Breast epithelium (tissue), 4 donors: ENCODE measurements around the gene NME4. TPM values are rescaled to one million over a fixed set of nuclear protein-coding genes. Genes with fewer than 3 reads are reported as not detected.
"Not testable (repeated sequence)": the region's sequence is repeated elsewhere in the genome, so short reads cannot be mapped to it uniquely, and the experiment has no call there.

Source experiments
- DNase-seq, 2 donors: peaks; one replicate each; pipeline ENCODE4 v3.0.0-alpha.2; 2019; ENCODE audit warnings: low spot score in 2 of 2
- H3K27ac ChIP-seq, 2 donors: fragments of 200-600 bp; sonication (generic) in 1 of 2; one replicate each; pipeline ENCODE4 v1.5.1; 2016 to 2019; ENCODE audit warnings: mild to moderate bottlenecking in 1 of 2
- H3K27me3 ChIP-seq, 2 donors: fragments of 200-600 bp; sonication (generic) in 1 of 2; one replicate each; pipeline versions ENCODE4 v1.5.1 to v1.6.0; 2017 to 2019; ENCODE audit warnings: control low read depth in 1 of 2, mild to moderate bottlenecking in 1 of 2
- H3K36me3 ChIP-seq: fragments of 200-600 bp; one replicate; pipeline ENCODE4 v1.5.1; 2019
- H3K4me1 ChIP-seq, 2 donors: fragments of 200-600 bp; sonication (generic); one replicate each; pipeline ENCODE4 v1.5.1; 2016 to 2019; ENCODE audit warnings: control low read depth in 1 of 2
- H3K4me3 ChIP-seq, 3 donors: fragments of 200-600 bp; sonication (generic); 1 replicate in 2 of 3; 2 replicates in 1 of 3; pipeline ENCODE4 v1.5.1; 2016 to 2019; ENCODE audit warnings: mild to moderate bottlenecking in 3 of 3, moderate library complexity in 2 of 3
- H3K9me3 ChIP-seq, 2 donors: fragments of 200-600 bp; sonication (generic) in 1 of 2; one replicate each; pipeline ENCODE4 v1.5.1; 2016 to 2019; ENCODE audit warnings: control low read depth in 1 of 2
- CTCF ChIP-seq, 3 donors: fragments of 450-650 bp; IDR thresholded peaks; one replicate each; pipeline ENCODE4 v1.5.1; 2016 to 2017; ENCODE audit warnings: antibody characterized with exemption in 3 of 3, mild to moderate bottlenecking in 3 of 3, moderate library complexity in 3 of 3
- POLR2A ChIP-seq: fragments of 450-650 bp; IDR thresholded peaks from one replicate; pipeline ENCODE4 v1.6.1; 2016; ENCODE audit warnings: antibody characterized with exemption, mild to moderate bottlenecking, moderate library complexity
- POLR2AphosphoS5 ChIP-seq, 3 donors: sonication (generic); formaldehyde crosslinking; IDR thresholded peaks; one replicate each; pipeline ENCODE4 v1.6.1; 2017; ENCODE audit warnings: antibody characterized with exemption in 3 of 3
- intact Hi-C: fragments of 100-400 bp; cut with DNase I; formaldehyde crosslinking; loops from one replicate; pipeline ENCODE4 v1.15.1; 2023; ENCODE audit warnings: low total_unique reads
- total RNA-seq, 3 donors: library from RNA; depleted of rRNA; stranded (reverse); fragments of >200 nt; gene quantifications; one replicate each; pipeline ENCODE4 v1.1.0, GENCODE V29; 2016

NME4 gene
- total RNA-seq, 3 donors from 2014 or later: 46.5 to 118 (median 78.0) TPM

- no peak for DNase-seq
- intact Hi-C loops: no loop called here
- Histone ChIP-seq H3K27ac (peak within 1 kb of the TSS; percentile 77 to 87), H3K9me3 (no peaks in the 10 kb centered on the region), H3K4me3 (peak within 1 kb of the TSS; percentile 72 to 81 (median 72)), H3K4me1 (peaks cover 3 to 4% of the 10 kb centered on the region in 2 donors), H3K36me3 (no peaks in the 10 kb centered on the region), H3K27me3 (no peaks in the 10 kb centered on the region)
- TF ChIP-seq CTCF (IDR thresholded peaks at IDR 0.05) (no peak), POLR2AphosphoS5 (IDR thresholded peaks at IDR 0.05) (peak in 1 of 3 donors; percentile 17), POLR2A (no peak)
Observed at GRCh38 chr16:381789-382717, 14.9 kb upstream of the NME4 start, which contains the start of gene PGAP6. TSS of gene PGAP6 (minus strand) at chr16:381978. CDS start at chr16:381821, 157 bp downstream.

GRCh38 chr16:383326-384051 lies 13.5 kb upstream of the NME4 start:
- no peak for TF ChIP-seq CTCF (IDR thresholded peaks at IDR 0.05)
- TF ChIP-seq POLR2AphosphoS5 (IDR thresholded peaks at IDR 0.05): peak in 2 of 3 donors; percentile 17 to 22
- TF ChIP-seq POLR2A: no peak
- intact Hi-C loops: no loop called here
- peak in 1 of 2 donors; percentile 65 for DNase-seq
- Histone ChIP-seq H3K27ac (peak overlapping the region; percentile 77), H3K27me3 (no peaks in the 10 kb centered on the region), H3K36me3 (no peaks in the 10 kb centered on the region), H3K4me1 (peaks cover 3 to 4% of the 10 kb centered on the region in 2 donors), H3K4me3 (peak overlapping the region; percentile 72 to 81 (median 72)), H3K9me3 (no peaks in the 10 kb centered on the region)

GRCh38 chr16:386641-387156 lies 10.3 kb upstream of the NME4 start:
- DNase-seq: peak in 1 of 2 donors; percentile 73
- H3K27me3 ChIP-seq: no peaks in the 10 kb centered on the region
- intact Hi-C loops: no loop called here
- H3K36me3 ChIP-seq: no peaks in the 10 kb centered on the region
- no peak overlapping the region for H3K4me3 ChIP-seq
- no peaks in the 10 kb centered on the region for H3K9me3 ChIP-seq
- TF ChIP-seq POLR2AphosphoS5 (IDR thresholded peaks at IDR 0.05) (peak in 1 of 3 donors; percentile 24), CTCF (IDR thresholded peaks at IDR 0.05) (no peak), POLR2A (no peak)
- H3K27ac ChIP-seq: peak overlapping the region; percentile 30 to 75
- no peaks in the 10 kb centered on the region for H3K4me1 ChIP-seq

- H3K9me3 ChIP-seq, H3K4me1 ChIP-seq, H3K4me3 ChIP-seq, H3K27me3 ChIP-seq, DNase-seq, H3K36me3 ChIP-seq, intact Hi-C loops, H3K27ac ChIP-seq: not testable (repeated sequence)
Observed at GRCh38 chr16:387761-388666, 9.0 kb upstream of the NME4 start.

GRCh38 chr16:389352-389751 lies 7.6 kb upstream of the NME4 start:
- Histone ChIP-seq H3K27ac (no peak overlapping the region), H3K9me3 (no peaks in the 10 kb centered on the region), H3K4me1 (no peaks in the 10 kb centered on the region), H3K4me3 (no peak overlapping the region), H3K27me3 (no peaks in the 10 kb centered on the region), H3K36me3 (no peaks in the 10 kb centered on the region)
- intact Hi-C loops: no loop called here
- DNase-seq: no peak
- TF ChIP-seq CTCF (IDR thresholded peaks at IDR 0.05) (no peak), POLR2AphosphoS5 (IDR thresholded peaks at IDR 0.05) (no peak), POLR2A (no peak)
